HEK293 (cell line): ENCODE measurements around the gene OR10A6.

Source experiments
- CTCF ChIA-PET: fragments of 350-600 bp; formaldehyde crosslinking; extraction: SDS; loops from one replicate; lab custom pipeline; 2021; ENCODE audit warnings: antibody characterized with exemption; lab: Yijun Ruan, JAX
- POLR2A ChIA-PET: fragments of 300-600 bp; formaldehyde crosslinking; extraction: SDS; loops from one replicate; lab custom pipeline; 2020; ENCODE audit warnings: antibody characterized with exemption, inconsistent platforms; lab: Yijun Ruan, JAX
- H3K27ac ChIP-seq: fragments of 200-500 bp; sonication (Bioruptor generic); 2 replicates; pipeline ENCODE4 v1.5.1; 2014; ENCODE audit warnings: low read depth, low read length, control low read depth, inconsistent platforms; ENCODE audit errors: extremely low read depth
- H3K36me3 ChIP-seq, 2 experiments: fragments of 200-500 bp in 1 of 2; sonication (Bioruptor generic) in 1 of 2; 1 replicate in 1 of 2; 2 replicates in 1 of 2; pipeline ENCODE4 v1.5.1; 2014 to 2017; ENCODE audit warnings: inconsistent platforms in 2 of 2, low read length in 2 of 2; ENCODE audit not compliant: control insufficient read depth in 2 of 2, insufficient read depth in 1 of 2
- H3K4me1 ChIP-seq: fragments of 200-500 bp; sonication (Bioruptor generic); 2 replicates; pipeline ENCODE4 v1.5.1; 2014; ENCODE audit warnings: mild to moderate bottlenecking, low read length, inconsistent platforms; ENCODE audit not compliant: control insufficient read depth, insufficient read depth
- H3K4me3 ChIP-seq: 2 replicates; pipeline ENCODE4 v1.5.1; 2011; ENCODE audit warnings: low read depth, mild to moderate bottlenecking, control low read depth, low read length, moderate library complexity
- H3K9me3 ChIP-seq: fragments of 200-500 bp; sonication (Bioruptor generic); 2 replicates; pipeline ENCODE4 v1.5.1; 2014; ENCODE audit warnings: low read depth, low read length, inconsistent platforms; ENCODE audit not compliant: control insufficient read depth, insufficient read depth
- GLI2 ChIP-seq: fragments of 450-650 bp; formaldehyde crosslinking; IDR thresholded peaks from 2 replicates; pipeline ENCODE4; 2017; ENCODE audit warnings: missing biosample characterization, missing genetic modification characterization, low read depth, borderline replicate concordance
- IKZF3 ChIP-seq: fragments of 450-650 bp; IDR thresholded peaks from 2 replicates; pipeline ENCODE4 v1.5.0; 2018; ENCODE audit warnings: missing biosample characterization, mild to moderate bottlenecking, missing genetic modification characterization, moderate library complexity
- PRDM10 ChIP-seq: fragments of 450-650 bp; formaldehyde crosslinking; IDR thresholded peaks from 2 replicates; pipeline ENCODE4 v1.5.1; 2016; ENCODE audit warnings: missing biosample characterization, missing genetic modification characterization
- SP2 ChIP-seq: fragments of 450-650 bp; formaldehyde crosslinking; IDR thresholded peaks from 2 replicates; pipeline ENCODE4 v1.5.1; 2016; ENCODE audit warnings: missing biosample characterization, missing genetic modification characterization
- TSHZ1 ChIP-seq: fragments of 450-650 bp; formaldehyde crosslinking; IDR thresholded peaks from 2 replicates; pipeline ENCODE4 v1.5.1; 2016; ENCODE audit warnings: missing biosample characterization, missing genetic modification characterization, borderline replicate concordance
- ZBTB8A ChIP-seq: fragments of 450-650 bp; formaldehyde crosslinking; IDR thresholded peaks from 2 replicates; pipeline ENCODE4 v1.5.1; 2016; ENCODE audit warnings: missing biosample characterization, missing genetic modification characterization
- ZNF146 ChIP-seq: fragments of 450-650 bp; formaldehyde crosslinking; IDR thresholded peaks from 2 replicates; pipeline ENCODE4 v1.5.1; 2016; ENCODE audit warnings: missing biosample characterization, missing genetic modification characterization
- ZNF148 ChIP-seq: fragments of 450-650 bp; formaldehyde crosslinking; IDR thresholded peaks from 2 replicates; pipeline ENCODE4 v1.5.0; 2017; ENCODE audit warnings: missing biosample characterization, missing genetic modification characterization, borderline replicate concordance
- ZNF18 ChIP-seq: fragments of 450-650 bp; formaldehyde crosslinking; IDR thresholded peaks from 2 replicates; pipeline ENCODE4 v1.5.1; 2016; ENCODE audit warnings: missing biosample characterization, missing genetic modification characterization
- ZNF19 ChIP-seq: fragments of 450-650 bp; formaldehyde crosslinking; IDR thresholded peaks from 2 replicates; pipeline ENCODE4; 2016; ENCODE audit warnings: missing biosample characterization, missing genetic modification characterization, low read depth
- ZNF274 ChIP-seq, 2 experiments: fragments of 200-500 bp in 1 of 2; fragments of 450-650 bp in 1 of 2; sonication (Bioruptor generic) in 1 of 2; formaldehyde crosslinking in 1 of 2; IDR thresholded peaks; 2 replicates each; pipeline versions ENCODE4 v1.5.1 to v1.6.1; 2014 to 2016; ENCODE audit warnings: borderline replicate concordance in 1 of 2, inconsistent platforms in 1 of 2, low read length in 1 of 2, missing biosample characterization in 1 of 2, missing genetic modification characterization in 1 of 2
- ZNF335 ChIP-seq: fragments of 450-650 bp; formaldehyde crosslinking; conservative IDR thresholded peaks from 2 replicates; pipeline ENCODE4 v1.5.1; 2016; ENCODE audit warnings: missing biosample characterization, missing genetic modification characterization
- ZNF423 ChIP-seq: fragments of 450-650 bp; formaldehyde crosslinking; IDR thresholded peaks from 2 replicates; pipeline ENCODE4 v1.5.1; 2016; ENCODE audit warnings: missing biosample characterization, missing genetic modification characterization
- ZNF473 ChIP-seq: fragments of 450-650 bp; formaldehyde crosslinking; IDR thresholded peaks from 2 replicates; pipeline ENCODE4 v1.5.1; 2017; ENCODE audit warnings: missing biosample characterization, missing genetic modification characterization
- ZNF560 ChIP-seq: fragments of 450-650 bp; formaldehyde crosslinking; IDR thresholded peaks from 2 replicates; pipeline ENCODE4 v1.5.1; 2017; ENCODE audit warnings: missing biosample characterization, missing genetic modification characterization, borderline replicate concordance
- ZNF677 ChIP-seq: fragments of 450-650 bp; IDR thresholded peaks from 2 replicates; pipeline ENCODE4 v1.5.0; 2018; ENCODE audit warnings: missing biosample characterization, mild to moderate bottlenecking, missing genetic modification characterization, moderate library complexity
- ZNF747 ChIP-seq: fragments of 450-650 bp; formaldehyde crosslinking; IDR thresholded peaks from 2 replicates; pipeline ENCODE4 v1.5.1; 2016; ENCODE audit warnings: missing biosample characterization, missing genetic modification characterization
- ZSCAN16 ChIP-seq: fragments of 450-650 bp; formaldehyde crosslinking; IDR thresholded peaks from 2 replicates; pipeline ENCODE4 v1.5.1; 2016; ENCODE audit warnings: missing biosample characterization, missing genetic modification characterization
- ZXDB ChIP-seq: fragments of 450-650 bp; formaldehyde crosslinking; IDR thresholded peaks from 2 replicates; pipeline ENCODE4 v1.5.1; 2016; ENCODE audit warnings: missing biosample characterization, missing genetic modification characterization
- TF ChIP-seq, protein P1 (sequence below): fragments of 450-650 bp; formaldehyde crosslinking; IDR thresholded peaks from 2 replicates; pipeline ENCODE4 v1.5.1; 2017; ENCODE audit warnings: missing biosample characterization, missing genetic modification characterization
- TF ChIP-seq, protein P2 (sequence below): fragments of 450-650 bp; formaldehyde crosslinking; IDR thresholded peaks from 2 replicates; pipeline ENCODE4 v1.5.1; 2016; ENCODE audit warnings: missing biosample characterization, missing genetic modification characterization

OR10A6 gene

DNA sequence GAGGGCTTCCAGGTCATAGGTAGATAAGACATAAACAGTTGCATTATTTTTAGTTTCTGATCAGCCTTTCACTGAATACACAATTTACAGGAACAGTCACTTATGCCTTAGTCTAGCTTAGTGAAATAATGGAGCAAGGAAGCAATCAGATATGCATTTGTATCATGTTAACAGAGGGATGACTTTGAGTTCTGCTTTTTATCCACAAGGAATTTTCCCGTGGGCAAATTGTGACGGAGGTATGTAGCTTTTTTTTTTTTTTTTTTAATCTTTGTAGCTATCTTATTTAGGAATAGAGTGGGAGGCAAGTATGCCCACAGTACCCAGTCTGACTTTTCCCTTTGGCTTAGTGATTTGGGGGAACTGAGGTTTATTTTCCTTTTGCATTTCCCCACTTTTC, 37.6 kb upstream of the OR10A6 start:
- no peaks in the 10 kb centered on the region for H3K4me1 ChIP-seq
- TF ChIP-seq ZNF560 (tag by site-specific recombination) (no peak), TSHZ1 (tag by site-specific recombination) (no peak), IKZF3 (tag by site-specific recombination) (no peak), ZNF677 (tag by site-specific recombination) (no peak), PRDM10 (no peak), ZNF335 (no peak), ZBTB8A (tag by site-specific recombination) (no peak), ZXDB (tag by site-specific recombination) (no peak), ZNF423 (tag by site-specific recombination) (no peak), ZNF146 (tag by site-specific recombination) (no peak), ZNF747 (tag by site-specific recombination) (no peak), ZNF274 (IDR thresholded peaks at IDR 0.05; ENCODE audit: low read length) (no peak), ZNF274 (tag by site-specific recombination; IDR thresholded peaks at IDR 0.05; ENCODE audit: borderline replicate concordance) (no peak), ZNF473 (no peak), ZNF148 (tag by site-specific recombination) (no peak), ZSCAN16 (tag by site-specific recombination) (no peak)
- no peak overlapping the region for H3K27ac ChIP-seq
- no peaks in the 10 kb centered on the region for H3K36me3 ChIP-seq
- no peak overlapping the region for H3K4me3 ChIP-seq
- ChIA-PET CTCF (interaction anchor here (1.1 to 2.2 kb wide), 2 partner anchors 18 to 76 kb away, joined by 8 read pairs; partner anchors contain the start of gene EIF3F), POLR2A (interaction anchor here (1.3 kb wide), 1 partner anchor 18 kb away, joined by 3 read pairs; the partner anchor contains the start of gene EIF3F)
- H3K9me3 ChIP-seq = no peaks in the 10 kb centered on the region

DNA sequence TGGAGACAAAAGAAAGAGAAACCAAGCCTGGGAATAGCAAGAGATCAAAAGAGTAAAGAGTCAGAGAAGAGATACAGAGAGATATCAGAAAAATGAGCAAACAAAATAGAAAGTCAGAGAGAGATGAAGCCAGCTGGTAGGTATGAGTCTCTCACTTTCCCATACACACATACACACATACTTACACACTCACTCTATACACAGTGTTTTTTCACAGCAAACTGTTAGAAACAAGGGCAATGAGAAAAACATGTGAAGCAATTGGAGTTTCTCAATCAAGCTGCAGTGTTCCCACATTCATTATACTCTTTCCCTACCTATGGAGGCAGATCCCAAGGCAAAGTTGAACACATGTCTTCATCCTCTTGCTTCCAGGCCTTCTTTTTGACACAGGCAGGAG, 36.8 kb upstream of the OR10A6 start:
- ChIA-PET POLR2A (interaction anchor here (1.3 kb wide), 1 partner anchor 19 kb away, joined by 3 read pairs; the partner anchor contains the start of gene EIF3F), CTCF (interaction anchor here (2.2 kb wide), 1 partner anchor 19 kb away, joined by 8 read pairs; the partner anchor contains the start of gene EIF3F)
- Histone ChIP-seq H3K4me1 (no peaks in the 10 kb centered on the region), H3K9me3 (no peaks in the 10 kb centered on the region), H3K27ac (no peak overlapping the region), H3K36me3 (no peaks in the 10 kb centered on the region), H3K4me3 (no peak overlapping the region)
- TF ChIP-seq, protein P1, sequence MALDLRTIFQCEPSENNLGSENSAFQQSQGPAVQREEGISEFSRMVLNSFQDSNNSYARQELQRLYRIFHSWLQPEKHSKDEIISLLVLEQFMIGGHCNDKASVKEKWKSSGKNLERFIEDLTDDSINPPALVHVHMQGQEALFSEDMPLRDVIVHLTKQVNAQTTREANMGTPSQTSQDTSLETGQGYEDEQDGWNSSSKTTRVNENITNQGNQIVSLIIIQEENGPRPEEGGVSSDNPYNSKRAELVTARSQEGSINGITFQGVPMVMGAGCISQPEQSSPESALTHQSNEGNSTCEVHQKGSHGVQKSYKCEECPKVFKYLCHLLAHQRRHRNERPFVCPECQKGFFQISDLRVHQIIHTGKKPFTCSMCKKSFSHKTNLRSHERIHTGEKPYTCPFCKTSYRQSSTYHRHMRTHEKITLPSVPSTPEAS (tag by site-specific recombination) = no peak
- TF ChIP-seq, protein P2, sequence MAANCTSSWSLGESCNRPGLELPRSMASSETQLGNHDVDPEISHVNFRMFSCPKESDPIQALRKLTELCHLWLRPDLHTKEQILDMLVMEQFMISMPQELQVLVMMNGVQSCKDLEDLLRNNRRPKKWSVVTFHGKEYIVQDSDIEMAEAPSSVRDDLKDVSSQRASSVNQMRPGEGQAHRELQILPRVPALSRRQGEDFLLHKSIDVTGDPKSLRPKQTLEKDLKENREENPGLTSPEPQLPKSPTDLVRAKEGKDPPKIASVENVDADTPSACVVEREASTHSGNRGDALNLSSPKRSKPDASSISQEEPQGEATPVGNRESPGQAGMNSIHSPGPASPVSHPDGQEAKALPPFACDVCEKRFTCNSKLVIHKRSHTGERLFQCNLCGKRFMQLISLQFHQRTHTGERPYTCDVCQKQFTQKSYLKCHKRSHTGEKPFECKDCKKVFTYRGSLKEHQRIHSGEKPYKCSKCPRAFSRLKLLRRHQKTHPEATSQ (tag by site-specific recombination) = no peak
- no peak for TF ChIP-seq ZNF19 (tag by site-specific recombination)
- TF ChIP-seq SP2 = no peak
- TF ChIP-seq GLI2 (tag by site-specific recombination) = no peak
- no peak for TF ChIP-seq ZNF18 (tag by site-specific recombination)
